Trophoblast cell (in vitro differentiated cells and primary cell): Measurements from ENCODE around the gene SOBP.

Experiments used
- DNase-seq, 2 donors: peaks; one replicate each; pipeline ENCODE4 v3.0.0-alpha.2; 2016
- H2AFZ ChIP-seq: 2 replicates; pipeline ENCODE4 v1.6.1; 2013; ENCODE audit warnings: low read length, moderate library complexity, mild to moderate bottlenecking; ENCODE audit not compliant: insufficient read depth, poor library complexity
- H2AK5ac ChIP-seq: 2 replicates; pipeline ENCODE4 v1.6.1; 2013; ENCODE audit warnings: mild to moderate bottlenecking, low read length
- H2BK120ac ChIP-seq: 2 replicates; pipeline ENCODE4 v1.6.1; 2013; ENCODE audit warnings: low read length, mild to moderate bottlenecking, moderate library complexity; ENCODE audit not compliant: insufficient read depth, poor library complexity
- H2BK12ac ChIP-seq: 2 replicates; pipeline ENCODE4 v1.6.1; 2013; ENCODE audit warnings: mild to moderate bottlenecking, low read length, moderate library complexity
- H2BK5ac ChIP-seq: 2 replicates; pipeline ENCODE4 v1.6.1; 2013; ENCODE audit warnings: low read length, low read depth, moderate library complexity, mild to moderate bottlenecking; ENCODE audit not compliant: poor library complexity
- H3K14ac ChIP-seq: 2 replicates; pipeline ENCODE4 v1.6.1; 2013; ENCODE audit warnings: mild to moderate bottlenecking, low read length
- H3K18ac ChIP-seq: 2 replicates; pipeline ENCODE4 v1.6.1; 2013; ENCODE audit warnings: mild to moderate bottlenecking, low read length
- H3K23ac ChIP-seq: 2 replicates; pipeline ENCODE4 v1.6.1; 2013; ENCODE audit warnings: low read length
- H3K27ac ChIP-seq: 2 replicates; pipeline ENCODE4 v1.5.1; 2013; ENCODE audit warnings: low read depth, mild to moderate bottlenecking, inconsistent platforms, low read length, moderate library complexity
- H3K27me3 ChIP-seq: 2 replicates; pipeline ENCODE4 v1.6.1; 2013; ENCODE audit warnings: inconsistent platforms, mild to moderate bottlenecking, low read length, moderate library complexity; ENCODE audit not compliant: insufficient read depth
- H3K36me3 ChIP-seq, 2 experiments: 1 replicate in 1 of 2; 2 replicates in 1 of 2; pipeline ENCODE4 v1.6.1; 2013; ENCODE audit warnings: low read length in 2 of 2, mild to moderate bottlenecking in 2 of 2, moderate library complexity in 1 of 2; ENCODE audit not compliant: insufficient read depth in 2 of 2, control insufficient read depth in 1 of 2
- H3K4ac ChIP-seq: 2 replicates; pipeline ENCODE4 v1.6.1; 2013; ENCODE audit warnings: low read depth, mild to moderate bottlenecking, low read length, moderate library complexity
- H3K4me1 ChIP-seq, 2 experiments: 1 replicate in 1 of 2; 2 replicates in 1 of 2; pipeline ENCODE4 v1.6.1; 2013; ENCODE audit warnings: low read length in 2 of 2, mild to moderate bottlenecking in 2 of 2, moderate library complexity in 1 of 2; ENCODE audit not compliant: insufficient read depth in 2 of 2, control insufficient read depth in 1 of 2
- H3K4me2 ChIP-seq: 2 replicates; pipeline ENCODE4 v1.6.1; 2013; ENCODE audit warnings: inconsistent platforms, mild to moderate bottlenecking, low read length, moderate library complexity
- H3K4me3 ChIP-seq: 2 replicates; pipeline ENCODE4 v1.5.1; 2013; ENCODE audit warnings: mild to moderate bottlenecking, low read depth, low read length, inconsistent platforms
- H3K79me1 ChIP-seq: one replicate; pipeline ENCODE4 v1.6.1; 2013; ENCODE audit warnings: low read length
- H3K79me2 ChIP-seq: 2 replicates; pipeline ENCODE4 v1.6.1; 2013; ENCODE audit warnings: low read length, mild to moderate bottlenecking; ENCODE audit not compliant: control insufficient read depth, insufficient read depth, poor library complexity
- H3K9ac ChIP-seq: 2 replicates; pipeline ENCODE4 v1.6.1; 2013; ENCODE audit warnings: mild to moderate bottlenecking, low read length
- H3K9me3 ChIP-seq: 2 replicates; pipeline ENCODE4 v1.6.1; 2013; ENCODE audit warnings: low read depth, mild to moderate bottlenecking, control low read depth, inconsistent platforms, low read length; ENCODE audit not compliant: insufficient read depth
- H4K12ac ChIP-seq: 2 replicates; pipeline ENCODE4 v1.6.1; 2013; ENCODE audit warnings: low read depth, mild to moderate bottlenecking, low read length, moderate library complexity
- H4K8ac ChIP-seq: 2 replicates; pipeline ENCODE4 v1.6.1; 2013; ENCODE audit warnings: low read depth, mild to moderate bottlenecking, low read length, moderate library complexity
- H4K91ac ChIP-seq: one replicate; pipeline ENCODE4 v1.6.1; 2013; ENCODE audit warnings: low read depth, mild to moderate bottlenecking, low read length, moderate library complexity
- WGBS: extraction: QIAGEN DNeasy Blood & Tissue Kit; methylation state at CpG from one replicate; pipeline ENCODE4 v1.1.7; 2013; ENCODE audit warnings: missing lambda C conversion rate; ENCODE audit not compliant: insufficient read length, insufficient coverage; ENCODE audit errors: extremely low coverage; 5-methylcytosine and 5-hydroxymethylcytosine counted together

The SOBP gene

DNA sequence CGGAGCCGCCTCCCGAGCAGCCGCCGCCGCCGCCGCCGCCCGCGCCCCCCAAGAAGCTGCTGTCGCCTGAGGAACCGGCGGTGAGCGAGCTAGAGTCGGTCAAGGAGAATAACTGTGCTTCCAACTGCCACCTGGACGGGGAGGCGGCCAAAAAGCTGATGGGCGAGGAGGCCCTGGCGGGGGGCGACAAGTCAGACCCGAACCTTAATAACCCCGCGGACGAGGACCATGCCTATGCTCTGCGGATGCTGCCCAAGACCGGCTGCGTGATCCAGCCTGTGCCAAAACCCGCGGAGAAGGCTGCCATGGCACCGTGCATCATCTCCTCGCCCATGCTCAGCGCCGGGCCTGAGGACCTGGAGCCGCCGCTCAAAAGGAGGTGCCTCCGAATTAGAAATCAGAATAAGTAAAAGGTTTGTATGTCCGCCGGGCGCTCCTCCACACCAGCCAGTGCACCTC is 145.2 kb downstream of the SOBP start:
- Histone ChIP-seq H2BK120ac (no peak overlapping the region), H3K18ac (no peak overlapping the region), H2BK5ac (no peak overlapping the region), H3K4me3 (no peak overlapping the region), H3K27me3 (peaks cover 7% of the 10 kb centered on the region), H3K9ac (no peak overlapping the region), H3K4ac (no peak overlapping the region), H4K12ac (no peak overlapping the region), H3K27ac (no peak overlapping the region), H3K14ac (no peak overlapping the region), H4K8ac (no peak overlapping the region), H3K4me1 (no peaks in the 10 kb centered on the region), H3K9me3 (no peaks in the 10 kb centered on the region), H3K4me2 (peak overlapping the region; percentile 75), H2BK12ac (no peak overlapping the region), H3K79me2 (no peaks in the 10 kb centered on the region), H3K36me3 (no peaks in the 10 kb centered on the region), H2AK5ac (no peak overlapping the region), H2AFZ (no peak overlapping the region), H3K79me1 (no peaks in the 10 kb centered on the region), H3K23ac (no peak overlapping the region), H4K91ac (no peak overlapping the region)
- WGBS = no CpG with 5 or more reads among the region's 40 CpGs
- no peak for DNase-seq

DNA sequence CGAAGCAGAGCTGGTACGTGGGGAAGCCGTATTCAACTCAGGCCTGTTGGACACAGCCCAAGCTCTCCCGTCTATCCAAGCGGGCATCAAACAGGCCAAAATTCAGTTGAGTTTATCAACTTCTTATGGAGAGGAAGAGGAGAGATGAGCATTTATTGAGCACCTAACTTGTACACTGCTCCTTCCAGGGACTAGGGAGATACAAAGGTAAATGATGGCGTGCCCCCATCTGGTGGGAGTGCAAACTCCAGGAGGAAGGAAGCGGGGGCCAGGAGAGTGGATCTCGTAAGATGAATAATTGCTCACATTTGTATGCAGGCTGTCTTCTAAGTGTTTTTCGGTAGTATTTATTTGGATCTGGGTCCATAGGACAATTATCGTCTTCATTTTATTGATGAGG is 146.6 kb downstream of the SOBP start:
- no peak overlapping the region for H3K4ac ChIP-seq
- no peak overlapping the region for H3K9ac ChIP-seq
- H3K4me1 ChIP-seq = no peaks in the 10 kb centered on the region
- H2BK5ac ChIP-seq = no peak overlapping the region
- H3K79me2 ChIP-seq = no peaks in the 10 kb centered on the region
- H3K18ac ChIP-seq = no peak overlapping the region
- no peak overlapping the region for H4K8ac ChIP-seq
- H3K4me2 ChIP-seq = no peak overlapping the region
- no peaks in the 10 kb centered on the region for H3K9me3 ChIP-seq
- no peak overlapping the region for H4K12ac ChIP-seq
- H3K27ac ChIP-seq = no peak overlapping the region
- no peak overlapping the region for H3K4me3 ChIP-seq
- no CpG with 5 or more reads among the region's 10 CpGs for WGBS
- no peaks in the 10 kb centered on the region for H3K79me1 ChIP-seq
- H2AK5ac ChIP-seq = no peak overlapping the region
- H3K27me3 ChIP-seq = peaks cover 7% of the 10 kb centered on the region
- no peak overlapping the region for H4K91ac ChIP-seq
- no peak overlapping the region for H2BK120ac ChIP-seq
- no peak overlapping the region for H3K14ac ChIP-seq
- no peak overlapping the region for H2BK12ac ChIP-seq
- no peak overlapping the region for H2AFZ ChIP-seq
- no peaks in the 10 kb centered on the region for H3K36me3 ChIP-seq
- peak in 1 of 2 donors; percentile 40 for DNase-seq
- no peak overlapping the region for H3K23ac ChIP-seq

DNA sequence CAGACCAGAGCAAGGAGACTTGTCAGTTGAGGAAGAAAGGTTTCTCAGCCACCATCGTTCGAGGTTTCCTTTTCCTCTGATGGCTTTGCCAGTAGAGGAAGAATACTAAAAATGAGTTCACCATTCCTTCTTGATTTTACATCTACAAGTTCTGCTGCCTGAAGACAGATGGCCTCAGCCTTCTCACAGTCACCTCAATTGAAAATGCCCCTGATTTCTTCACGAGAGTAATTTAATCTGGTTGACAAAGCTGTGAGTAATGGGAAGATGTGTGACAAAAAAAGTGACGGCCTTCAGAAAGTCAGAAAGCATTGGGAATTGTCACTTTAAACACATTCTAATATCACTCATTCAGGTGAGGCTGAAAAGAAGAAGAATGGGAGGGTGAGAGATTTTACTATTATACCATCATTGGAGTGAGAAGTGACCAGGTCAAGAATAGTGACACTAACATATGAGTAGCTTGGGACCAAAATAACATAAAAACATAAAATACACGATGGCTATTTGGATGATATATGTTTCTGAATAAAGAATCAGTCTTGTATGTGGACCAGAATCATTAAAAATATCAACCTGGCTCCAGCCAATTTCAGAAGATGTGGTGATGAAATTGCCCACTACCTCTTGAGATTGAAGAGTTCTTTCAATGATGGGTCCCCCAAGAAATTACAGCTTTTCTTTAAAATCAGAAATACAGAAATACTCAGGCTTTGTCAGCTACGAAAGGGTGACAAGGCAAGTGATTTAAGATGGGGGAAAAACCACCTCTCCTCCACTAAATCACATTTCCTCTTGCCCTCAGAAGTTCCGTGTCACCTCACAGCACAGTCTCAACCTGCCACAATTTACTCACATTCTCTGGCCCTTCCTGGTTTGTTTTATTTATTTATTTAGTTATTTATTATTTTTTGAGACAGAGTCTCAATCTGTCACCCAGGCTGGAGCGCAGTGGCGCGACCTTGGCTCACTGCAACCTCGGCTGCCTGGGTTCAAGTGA is 147.7 kb downstream of the SOBP start:
- no peak overlapping the region for H4K8ac ChIP-seq
- H2BK5ac ChIP-seq = no peak overlapping the region
- peaks cover 7% of the 10 kb centered on the region for H3K27me3 ChIP-seq
- H3K4me3 ChIP-seq = no peak overlapping the region
- WGBS = no CpG with 5 or more reads among the region's 11 CpGs
- H2BK120ac ChIP-seq = no peak overlapping the region
- no peak overlapping the region for H2AK5ac ChIP-seq
- H2AFZ ChIP-seq = no peak overlapping the region
- H3K9ac ChIP-seq = no peak overlapping the region
- H3K4me2 ChIP-seq = no peak overlapping the region
- H3K9me3 ChIP-seq = no peaks in the 10 kb centered on the region
- no peak overlapping the region for H3K27ac ChIP-seq
- H3K23ac ChIP-seq = no peak overlapping the region
- no peak for DNase-seq
- no peak overlapping the region for H3K14ac ChIP-seq
- no peak overlapping the region for H2BK12ac ChIP-seq
- H3K79me1 ChIP-seq = no peaks in the 10 kb centered on the region
- H4K91ac ChIP-seq = no peak overlapping the region
- H3K79me2 ChIP-seq = no peaks in the 10 kb centered on the region
- no peak overlapping the region for H3K18ac ChIP-seq
- H3K4ac ChIP-seq = no peak overlapping the region
- H3K36me3 ChIP-seq = no peaks in the 10 kb centered on the region
- H3K4me1 ChIP-seq = no peaks in the 10 kb centered on the region
- H4K12ac ChIP-seq = no peak overlapping the region

DNA sequence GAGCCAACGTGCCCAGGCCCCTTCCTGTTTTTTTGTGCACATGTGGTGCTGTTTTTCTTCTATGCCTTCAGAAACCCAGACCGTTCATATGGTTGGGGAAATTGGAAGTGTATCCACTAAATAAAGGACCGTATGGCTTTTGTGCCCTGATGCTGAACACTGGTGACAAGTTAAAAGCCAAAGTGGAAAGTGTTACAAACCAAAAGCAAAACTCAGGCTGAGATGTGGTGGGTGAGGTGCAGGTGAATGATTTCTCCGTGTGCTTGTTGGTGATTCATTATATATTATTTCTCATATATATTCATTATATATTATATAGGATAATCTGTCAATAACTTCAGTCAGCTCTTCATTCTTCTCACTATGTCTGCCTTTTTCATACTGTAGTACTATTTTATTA is 148.6 kb downstream of the SOBP start:
- Histone ChIP-seq H3K9me3 (no peaks in the 10 kb centered on the region), H2BK5ac (no peak overlapping the region), H2AFZ (no peak overlapping the region), H3K9ac (no peak overlapping the region), H3K23ac (no peak overlapping the region), H4K8ac (no peak overlapping the region), H3K4me2 (no peak overlapping the region), H3K36me3 (no peaks in the 10 kb centered on the region), H3K18ac (no peak overlapping the region), H3K4me1 (no peaks in the 10 kb centered on the region), H3K14ac (no peak overlapping the region), H4K91ac (no peak overlapping the region), H2AK5ac (no peak overlapping the region), H3K4ac (no peak overlapping the region), H3K27me3 (peaks cover 7% of the 10 kb centered on the region), H4K12ac (no peak overlapping the region), H3K4me3 (no peak overlapping the region), H2BK120ac (no peak overlapping the region), H3K79me1 (no peaks in the 10 kb centered on the region), H2BK12ac (no peak overlapping the region), H3K27ac (no peak overlapping the region), H3K79me2 (no peaks in the 10 kb centered on the region)
- no CpG with 5 or more reads among the region's 4 CpGs for WGBS
- DNase-seq = no peak
